GM12878 (cell line): ENCODE measurements around the gene LYSMD2. TPM values are rescaled to one million over a fixed set of nuclear protein-coding genes. Genes with fewer than 3 reads are reported as not detected.

Experiments used
- ATAC-seq: fragments of 200-7000 bp; cut with Tn5 transposase; 3 replicates; pipeline ENCODE4 v1.9.1; 2020; ENCODE audit warnings: mild to moderate bottlenecking, moderate library complexity
- BruUV-seq: library from RNA; stranded (reverse); fragments of 400-500 nt; replicated peaks from 2 replicates; lab custom pipeline; 2021; lab: Mats Ljungman, UMichigan
- CTCF ChIA-PET: fragments of 300-600 bp; sonication (Branson Sonifier 250); formaldehyde crosslinking; extraction: SDS; loops from one replicate; lab custom pipeline; 2021; ENCODE audit warnings: inconsistent platforms; lab: Yijun Ruan, JAX
- POLR2A ChIA-PET: fragments of 350-600 bp; formaldehyde crosslinking; extraction: SDS; loops from one replicate; lab custom pipeline; 2021; ENCODE audit warnings: inconsistent platforms; lab: Charles Lee
- RAD21 ChIA-PET: fragments of 300-600 bp; sonication (Branson Sonifier 250); formaldehyde crosslinking; loops from one replicate; lab custom pipeline; 2023; ENCODE audit warnings: antibody characterized with exemption; ENCODE audit not compliant: unreplicated experiment; lab: Charles Lee
- SMC1A ChIA-PET: fragments of 300-600 bp; sonication (Branson Sonifier 250); formaldehyde crosslinking; loops from one replicate; lab custom pipeline; 2023; ENCODE audit not compliant: unreplicated experiment, uncharacterized antibody; lab: Charles Lee
- DNase-seq: peaks from one replicate; pipeline ENCODE4 v3.0.0-alpha.2; 2011; ENCODE audit warnings: low read depth, low spot score
- FAIRE-seq: peaks from 3 replicates; lab custom pipeline; 2011; peaks lifted over from hg19 to GRCh38; lab: Jason Lieb, UNC
- H2AFZ ChIP-seq: 2 replicates; pipeline ENCODE4 v1.6.0; 2011; ENCODE audit warnings: low read depth, low read length, control low read depth; ENCODE audit not compliant: control insufficient read depth
- H3K27ac ChIP-seq: 2 replicates; pipeline ENCODE4 v1.5.1; 2011; ENCODE audit warnings: control low read depth; ENCODE audit not compliant: control insufficient read depth, insufficient read depth
- H3K27me3 ChIP-seq, 2 experiments: replicated peaks in 1 of 2; 2 replicates each; pipeline versions ENCODE4 v1.6.0 to v1.6.1; 2011; ENCODE audit warnings: low read length in 1 of 2; ENCODE audit not compliant: control insufficient read depth in 2 of 2, insufficient read depth in 2 of 2
- H3K36me3 ChIP-seq, 2 experiments: 2 replicates each; pipeline ENCODE4 v1.5.1; 2011; ENCODE audit warnings: low read length in 1 of 2; ENCODE audit not compliant: control insufficient read depth in 2 of 2, insufficient read depth in 2 of 2
- H3K4me1 ChIP-seq: 2 replicates; pipeline ENCODE4 v1.6.1; 2011; ENCODE audit warnings: mild to moderate bottlenecking, low read length, moderate library complexity, mixed read lengths; ENCODE audit not compliant: control insufficient read depth, insufficient read depth
- H3K4me2 ChIP-seq: 2 replicates; pipeline ENCODE4 v1.6.0; 2011; ENCODE audit warnings: control low read depth; ENCODE audit not compliant: control insufficient read depth, insufficient read depth
- H3K4me3 ChIP-seq: fragments of 200-600 bp; sonication (generic); 2 replicates; pipeline ENCODE4 v1.5.1; 2016
- H3K79me2 ChIP-seq: 2 replicates; pipeline ENCODE4 v1.6.0; 2011; ENCODE audit warnings: low read length; ENCODE audit not compliant: control insufficient read depth, insufficient read depth
- H3K9ac ChIP-seq: 2 replicates; pipeline ENCODE4 v1.8.0; 2011; ENCODE audit warnings: low read length, control low read depth, mixed read lengths; ENCODE audit not compliant: control insufficient read depth, insufficient read depth
- H3K9me3 ChIP-seq: replicated peaks from 3 replicates; pipeline ENCODE4 v1.5.1; 2011; ENCODE audit warnings: mild to moderate bottlenecking, low read length; ENCODE audit not compliant: control insufficient read depth, insufficient read depth
- H4K20me1 ChIP-seq: 2 replicates; pipeline ENCODE4 v1.6.0; 2011; ENCODE audit not compliant: control insufficient read depth, insufficient read depth
- BCLAF1 ChIP-seq: fragments of 450-650 bp; IDR thresholded peaks from 2 replicates; pipeline ENCODE4 v1.6.1; 2017; ENCODE audit warnings: antibody characterized with exemption, mild to moderate bottlenecking, moderate library complexity
- ELK1 ChIP-seq: IDR thresholded peaks from 2 replicates; pipeline ENCODE4 v1.6.1; 2012; ENCODE audit warnings: low read depth, low read length, improper control_type of control experiment
- HDAC6 ChIP-seq: fragments of 200-600 bp; sonication (generic); IDR thresholded peaks from one replicate; pipeline ENCODE4 v1.8.0; 2017; ENCODE audit warnings: antibody characterized with exemption; ENCODE audit not compliant: unreplicated experiment
- NFYB ChIP-seq: IDR thresholded peaks from 2 replicates; pipeline ENCODE4 v1.6.1; 2011; ENCODE audit warnings: low read depth, mild to moderate bottlenecking, low read length, improper control_type of control experiment, moderate library complexity; ENCODE audit not compliant: insufficient read depth
- PKNOX1 ChIP-seq: fragments of 450-650 bp; IDR thresholded peaks from 2 replicates; pipeline ENCODE4 v1.6.1; 2016; ENCODE audit warnings: mild to moderate bottlenecking
- PRDM15 ChIP-seq: fragments of 450-650 bp; formaldehyde crosslinking; IDR thresholded peaks from 2 replicates; pipeline ENCODE4 v1.4.0; 2020; ENCODE audit warnings: mild to moderate bottlenecking, moderate library complexity
- ZBED1 ChIP-seq: IDR thresholded peaks from 2 replicates; pipeline ENCODE4 v1.6.1; 2016; ENCODE audit warnings: borderline replicate concordance
- ZBTB40 ChIP-seq: fragments of 450-650 bp; IDR thresholded peaks from 2 replicates; pipeline ENCODE4 v1.6.1; 2016; ENCODE audit warnings: mild to moderate bottlenecking, moderate library complexity, borderline replicate concordance
- WGBS: methylation state at CpG from one replicate; pipeline ENCODE4 v1.1.6; 2016; ENCODE audit warnings: low lambda C conversion rate; ENCODE audit not compliant: insufficient replicate concordance, insufficient coverage; ENCODE audit errors: missing lambda C conversion rate; 5-methylcytosine and 5-hydroxymethylcytosine counted together
- in situ Hi-C: fragments of 300-500 bp; cut with MboI; formaldehyde crosslinking; loops from 9 replicates; pipeline ENCODE4 v1.14.3; 2018; ENCODE audit warnings: mixed read lengths
- intact Hi-C: fragments of 100-400 bp; cut with micrococcal nuclease; formaldehyde crosslinking; loops from one replicate; pipeline ENCODE4 v1.14.2; 2022; ENCODE audit not compliant: unreplicated experiment
- polyA plus RNA-seq, 11 experiments: library from polyadenylated mRNA; depleted of rRNA in 4 of 11; unstranded in 6 of 11; stranded (reverse) in 5 of 11; fragments of >200 nt; fragmentation: Nextera tagmentation in 4 of 11; fragmentation: Illumina TruSeq in 1 of 11; extraction: Ambion mirVana in 4 of 11; extraction: Trizol in 1 of 11; gene quantifications; 1 replicate in 1 of 11; 2 replicates in 10 of 11; pipeline versions ENCODE4 v1.2.1 to v1.2.3, GENCODE V29; 2011 to 2016; ENCODE audit warnings: inconsistent platforms in 2 of 11, missing spikeins in 2 of 11, low read depth in 1 of 11
- total RNA-seq, 4 experiments: library from RNA; depleted of rRNA in 3 of 4; stranded (reverse); fragments of >200 nt in 3 of 4; fragmentation: Illumina TruSeq in 1 of 4; extraction: Trizol in 1 of 4; gene quantifications; 2 replicates each; pipeline versions ENCODE4 v1.2.1 to v1.2.3, GENCODE V29; 2013 to 2021

The LYSMD2 gene
- total and polyA plus RNA-seq, 10 of the 15 experiments (the other 5 are each of a cell fraction or from before 2014, with no cell fraction given), result 30.5 to 61.3 (median 45.4) TPM

- H3K27ac ChIP-seq, result no peak overlapping the region
- intact Hi-C loops, result loop anchor here (2.0 kb wide), 1 partner anchor 20 kb away; no protein-coding TSS in a partner anchor
- no peaks in the 10 kb centered on the region for H3K36me3 ChIP-seq
- H3K9ac ChIP-seq, result no peak overlapping the region
- DNase-seq (no peak), ATAC-seq (no peak), FAIRE-seq (no peak)
- ChIA-PET SMC1A (interaction anchor here (0.8 kb wide), 1 partner anchor 107 kb away, joined by 3 read pairs; no protein-coding TSS in a partner anchor), RAD21 (interaction anchor here (1.5 to 2.0 kb wide), 2 partner anchors 16 to 64 kb away, joined by 6 to 7 read pairs; no protein-coding TSS in a partner anchor), POLR2A (no interaction called here), CTCF (interaction anchor here (1.5 kb wide), 1 partner anchor 8 kb away, joined by 4 read pairs; no protein-coding TSS in a partner anchor)
- H3K4me1 ChIP-seq, result no peaks in the 10 kb centered on the region
- H3K79me2 ChIP-seq, result no peaks in the 10 kb centered on the region
- in situ Hi-C loops, result no loop called here
- no peak overlapping the region for H3K4me3 ChIP-seq
- no peak overlapping the region for H2AFZ ChIP-seq
- H3K9me3 ChIP-seq, result no peaks in the 10 kb centered on the region
- H3K27me3 ChIP-seq, result peaks cover 0 to 2% of the 10 kb centered on the region in 2 experiments; a peak in 1 of 4 replicates
- 86% methylated on average over 5 of the region's 5 CpGs for WGBS
- H4K20me1 ChIP-seq, result no peaks in the 10 kb centered on the region
- no TSS peak for BruUV-seq
- no peak overlapping the region; the same call in 1 of the 2 replicates for H3K4me2 ChIP-seq
- TF ChIP-seq ZBTB40 (no peak), BCLAF1 (no peak), HDAC6 (no peak), ELK1 (no peak), ZBED1 (no peak), PKNOX1 (no peak), PRDM15 (no peak), NFYB (no peak)
These were observed 15.4 kb upstream of the LYSMD2 start for GRCh38 chr15:51752888-51753287.
